ENCODE data around the gene FMO2. TPM values are rescaled to one million over a fixed set of nuclear protein-coding genes. Genes with fewer than 3 reads are reported as not detected.

The FMO2 gene
- total and polyA plus RNA-seq, 2 donors (not counting 1 experiment from before 2014, with no cell fraction given) = 104 to 136 TPM

DNA sequence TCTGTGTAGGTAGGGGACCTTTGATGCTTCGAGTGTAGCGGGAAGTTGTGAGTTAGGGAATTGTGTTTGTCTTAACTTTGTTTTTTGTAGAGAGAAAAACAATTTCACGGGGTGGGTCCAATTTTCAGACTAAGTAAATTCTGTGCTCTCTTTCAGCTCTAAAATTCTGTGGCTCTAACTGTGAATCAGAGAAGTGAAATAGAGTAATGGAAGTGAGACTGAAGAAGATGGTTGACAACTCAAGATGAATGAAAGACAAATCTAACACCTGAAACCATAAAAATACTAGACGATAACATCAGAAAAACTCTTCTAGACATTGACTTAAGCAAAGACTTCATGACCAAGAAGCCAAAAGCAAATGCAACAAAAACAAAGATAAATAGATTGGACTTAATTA lies 58.8 kb downstream of the FMO2 start:
- no peak for DNase-seq (ENCODE audit: low read depth in 2 of 2)
- Histone ChIP-seq H3K9me3 (ENCODE audit: control insufficient read depth, insufficient read depth, low read depth, low read length) (no peaks in the 10 kb centered on the region), H3K4me1 (ENCODE audit: control insufficient read depth, extremely low read depth, insufficient read depth, low read length) (no peaks in the 10 kb centered on the region), H3K36me3 (ENCODE audit: control insufficient read depth, insufficient read depth, low read length) (no peaks in the 10 kb centered on the region), H3K27me3 (ENCODE audit: control insufficient read depth, insufficient read depth, low read length) (no peaks in the 10 kb centered on the region), H3K4me3 (replicated peaks in 1 of 4; ENCODE audit: control extremely low read depth in 1 of 4, insufficient read depth in 1 of 4, low read depth in 3 of 4, low read length in 4 of 4) (no peak overlapping the region), H4K20me1 (ENCODE audit: control insufficient read depth, extremely low read depth, insufficient read depth, low read length) (no peaks in the 10 kb centered on the region), H2AFZ (ENCODE audit: low read length) (no peak overlapping the region), H3K4me2 (ENCODE audit: extremely low read depth, insufficient read depth, low read length) (no peak overlapping the region), H3K79me2 (ENCODE audit: control insufficient read depth, insufficient read depth, low read length) (no peaks in the 10 kb centered on the region), H3K27ac (ENCODE audit: insufficient read depth, low read length) (no peak overlapping the region), H3K9ac (ENCODE audit: insufficient read depth, low read length) (no peak overlapping the region)
- no peak for TF ChIP-seq EZH2 (IDR thresholded peaks at IDR 0.05; ENCODE audit: low read length, missing control alignments)
- TF ChIP-seq, protein P1, sequence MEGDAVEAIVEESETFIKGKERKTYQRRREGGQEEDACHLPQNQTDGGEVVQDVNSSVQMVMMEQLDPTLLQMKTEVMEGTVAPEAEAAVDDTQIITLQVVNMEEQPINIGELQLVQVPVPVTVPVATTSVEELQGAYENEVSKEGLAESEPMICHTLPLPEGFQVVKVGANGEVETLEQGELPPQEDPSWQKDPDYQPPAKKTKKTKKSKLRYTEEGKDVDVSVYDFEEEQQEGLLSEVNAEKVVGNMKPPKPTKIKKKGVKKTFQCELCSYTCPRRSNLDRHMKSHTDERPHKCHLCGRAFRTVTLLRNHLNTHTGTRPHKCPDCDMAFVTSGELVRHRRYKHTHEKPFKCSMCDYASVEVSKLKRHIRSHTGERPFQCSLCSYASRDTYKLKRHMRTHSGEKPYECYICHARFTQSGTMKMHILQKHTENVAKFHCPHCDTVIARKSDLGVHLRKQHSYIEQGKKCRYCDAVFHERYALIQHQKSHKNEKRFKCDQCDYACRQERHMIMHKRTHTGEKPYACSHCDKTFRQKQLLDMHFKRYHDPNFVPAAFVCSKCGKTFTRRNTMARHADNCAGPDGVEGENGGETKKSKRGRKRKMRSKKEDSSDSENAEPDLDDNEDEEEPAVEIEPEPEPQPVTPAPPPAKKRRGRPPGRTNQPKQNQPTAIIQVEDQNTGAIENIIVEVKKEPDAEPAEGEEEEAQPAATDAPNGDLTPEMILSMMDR (conservative IDR thresholded peaks at IDR 0.05 in 1 of 2, IDR thresholded peaks at IDR 0.05 in 1 of 2; ENCODE audit: low read depth in 1 of 2, low read length in 2 of 2) = no peak

DNA sequence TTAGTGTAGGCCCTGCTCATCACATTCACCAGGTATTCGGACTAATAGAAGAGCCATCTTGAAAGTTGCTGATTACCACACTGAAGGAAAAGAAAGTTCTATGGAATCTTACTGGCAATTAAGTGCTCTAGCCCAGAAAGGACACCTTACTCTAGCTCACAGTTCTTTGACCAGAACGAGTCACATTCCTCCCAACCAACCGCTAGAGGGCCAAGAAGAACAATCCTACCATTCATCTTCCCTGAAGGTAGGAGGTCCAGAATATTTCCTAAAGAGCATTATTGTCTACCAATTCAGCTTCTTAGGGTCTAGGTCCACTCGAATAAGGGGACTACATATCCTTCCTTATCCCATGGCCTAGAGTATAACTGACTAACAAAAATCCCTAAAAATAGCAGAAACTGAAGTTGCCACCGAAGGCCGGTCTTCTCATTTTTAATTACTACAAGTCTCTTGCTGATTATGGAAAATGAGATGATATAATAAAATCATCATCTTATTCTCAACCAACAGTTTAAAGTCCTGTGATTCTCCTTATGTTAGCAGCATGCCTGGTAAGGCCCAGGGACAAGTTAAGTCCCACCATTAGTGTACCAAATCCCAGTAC lies 60.5 kb downstream of the FMO2 start:
- TF ChIP-seq EZH2 (IDR thresholded peaks at IDR 0.05; ENCODE audit: low read length, missing control alignments) = no peak
- TF ChIP-seq, protein P1 (conservative IDR thresholded peaks at IDR 0.05 in 1 of 2, IDR thresholded peaks at IDR 0.05 in 1 of 2; ENCODE audit: low read depth in 1 of 2, low read length in 2 of 2) = peak; percentile 87
- Histone ChIP-seq H3K4me1 (ENCODE audit: control insufficient read depth, extremely low read depth, insufficient read depth, low read length) (no peaks in the 10 kb centered on the region), H3K27me3 (ENCODE audit: control insufficient read depth, insufficient read depth, low read length) (no peaks in the 10 kb centered on the region), H3K4me3 (replicated peaks in 1 of 4; ENCODE audit: control extremely low read depth in 1 of 4, insufficient read depth in 1 of 4, low read depth in 3 of 4, low read length in 4 of 4) (no peak overlapping the region), H3K4me2 (ENCODE audit: extremely low read depth, insufficient read depth, low read length) (no peak overlapping the region), H3K36me3 (ENCODE audit: control insufficient read depth, insufficient read depth, low read length) (no peaks in the 10 kb centered on the region), H3K9ac (ENCODE audit: insufficient read depth, low read length) (no peak overlapping the region), H3K9me3 (ENCODE audit: control insufficient read depth, insufficient read depth, low read depth, low read length) (no peaks in the 10 kb centered on the region), H2AFZ (ENCODE audit: low read length) (no peak overlapping the region), H4K20me1 (ENCODE audit: control insufficient read depth, extremely low read depth, insufficient read depth, low read length) (no peaks in the 10 kb centered on the region), H3K27ac (ENCODE audit: insufficient read depth, low read length) (no peak overlapping the region), H3K79me2 (ENCODE audit: control insufficient read depth, insufficient read depth, low read length) (no peaks in the 10 kb centered on the region)
- DNase-seq (ENCODE audit: low read depth in 2 of 2) = peak; percentile 30 to 47

DNA sequence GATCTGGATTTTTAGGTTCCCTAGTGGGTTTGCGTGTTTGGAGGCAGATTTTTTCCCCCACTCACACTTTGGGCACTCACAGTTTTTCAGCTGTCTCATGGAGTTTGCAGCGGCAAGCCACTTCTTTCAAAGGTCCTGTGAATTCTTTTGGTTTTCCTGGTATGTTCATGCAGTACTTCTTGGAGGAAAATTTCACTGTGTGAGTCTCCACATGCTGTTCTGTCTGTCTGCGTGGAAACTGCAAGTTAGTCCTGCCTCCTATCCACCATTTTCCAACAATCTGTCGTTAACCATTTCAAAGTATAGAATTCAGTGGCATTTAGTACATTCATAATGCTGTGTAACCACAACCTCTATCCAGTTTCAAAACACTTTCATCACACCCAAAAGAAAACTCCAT lies 62.4 kb downstream of the FMO2 start:
- peak in 1 of 2 donors; percentile 29 for DNase-seq (ENCODE audit: low read depth in 2 of 2)
- Histone ChIP-seq H3K4me3 (replicated peaks in 1 of 4; ENCODE audit: control extremely low read depth in 1 of 4, insufficient read depth in 1 of 4, low read depth in 3 of 4, low read length in 4 of 4) (no peak overlapping the region), H3K9ac (ENCODE audit: insufficient read depth, low read length) (no peak overlapping the region), H3K4me1 (ENCODE audit: control insufficient read depth, extremely low read depth, insufficient read depth, low read length) (no peaks in the 10 kb centered on the region), H3K4me2 (ENCODE audit: extremely low read depth, insufficient read depth, low read length) (no peak overlapping the region), H3K36me3 (ENCODE audit: control insufficient read depth, insufficient read depth, low read length) (no peaks in the 10 kb centered on the region), H3K79me2 (ENCODE audit: control insufficient read depth, insufficient read depth, low read length) (no peaks in the 10 kb centered on the region), H3K27ac (ENCODE audit: insufficient read depth, low read length) (no peak overlapping the region), H3K27me3 (ENCODE audit: control insufficient read depth, insufficient read depth, low read length) (no peaks in the 10 kb centered on the region), H3K9me3 (ENCODE audit: control insufficient read depth, insufficient read depth, low read depth, low read length) (no peaks in the 10 kb centered on the region), H4K20me1 (ENCODE audit: control insufficient read depth, extremely low read depth, insufficient read depth, low read length) (no peaks in the 10 kb centered on the region), H2AFZ (ENCODE audit: low read length) (no peak overlapping the region)
- TF ChIP-seq, protein P1 (conservative IDR thresholded peaks at IDR 0.05 in 1 of 2, IDR thresholded peaks at IDR 0.05 in 1 of 2; ENCODE audit: low read depth in 1 of 2, low read length in 2 of 2) = no peak
- TF ChIP-seq EZH2 (IDR thresholded peaks at IDR 0.05; ENCODE audit: low read length, missing control alignments) = no peak
